Parathyroid adenoma (tissue), 2 donors: ENCODE results near the gene HBM.
"Not testable (repeated sequence)": the region's sequence is repeated elsewhere in the genome, so short reads cannot be mapped to it uniquely, and the experiment has no call there.

Experiments used
- H2AFZ ChIP-seq: fragments of 300-600 bp; sonication (generic); one replicate; pipeline ENCODE4 v1.7.0; 2017; ENCODE audit warnings: antibody characterized with exemption, mild to moderate bottlenecking
- H3K27ac ChIP-seq: fragments of 300-600 bp; sonication (generic); one replicate; pipeline ENCODE4 v1.7.0; 2017
- H3K27me3 ChIP-seq: fragments of 300-600 bp; sonication (generic); one replicate; pipeline ENCODE4 v1.7.0; 2017; ENCODE audit warnings: low read length; ENCODE audit not compliant: control insufficient read depth, insufficient read depth
- H3K36me3 ChIP-seq: fragments of 300-600 bp; sonication (generic); one replicate; pipeline ENCODE4 v1.7.0; 2017; ENCODE audit warnings: low read length; ENCODE audit not compliant: control insufficient read depth, insufficient read depth
- H3K4me1 ChIP-seq: fragments of 300-600 bp; sonication (generic); one replicate; pipeline ENCODE4 v1.7.0; 2017; ENCODE audit warnings: control low read depth
- H3K4me2 ChIP-seq: fragments of 300-600 bp; sonication (generic); one replicate; pipeline ENCODE4 v1.7.0; 2017; ENCODE audit warnings: low read length
- H3K4me3 ChIP-seq: fragments of 300-600 bp; sonication (generic); one replicate; pipeline ENCODE4 v1.7.0; 2017; ENCODE audit warnings: low read depth, low read length
- H3K79me2 ChIP-seq: fragments of 300-600 bp; sonication (generic); one replicate; pipeline ENCODE4 v1.7.0; 2017; ENCODE audit warnings: control low read depth
- H3K9ac ChIP-seq: fragments of 300-600 bp; sonication (generic); one replicate; pipeline ENCODE4 v1.7.0; 2017; ENCODE audit warnings: mild to moderate bottlenecking
- H3K9me3 ChIP-seq: fragments of 300-600 bp; sonication (generic); one replicate; pipeline ENCODE4 v1.7.0; 2017; ENCODE audit warnings: low read length; ENCODE audit not compliant: control insufficient read depth
- CTCF ChIP-seq: fragments of 300-600 bp; sonication (generic); IDR thresholded peaks from one replicate; pipeline ENCODE4 v1.7.0; 2017; ENCODE audit warnings: antibody characterized with exemption, mild to moderate bottlenecking
- donor health status: primary hyperparathyroidism.

HBM gene

GRCh38 chr16:203246-203645 is 37.5 kb downstream of the HBM start:
- Histone ChIP-seq H3K9me3 (no peaks in the 10 kb centered on the region), H3K27ac (no peak overlapping the region), H3K27me3 (no peaks in the 10 kb centered on the region), H2AFZ (no peak overlapping the region), H3K4me2 (no peak overlapping the region), H3K36me3 (no peaks in the 10 kb centered on the region), H3K9ac (no peak overlapping the region), H3K4me1 (no peaks in the 10 kb centered on the region), H3K79me2 (peaks cover 8% of the 10 kb centered on the region), H3K4me3 (no peak overlapping the region)
- no peak for TF ChIP-seq CTCF

- H3K4me3 ChIP-seq, H3K79me2 ChIP-seq, H3K4me2 ChIP-seq, H3K27ac ChIP-seq, H3K4me1 ChIP-seq, H3K27me3 ChIP-seq, H3K9ac ChIP-seq, H3K36me3 ChIP-seq, H2AFZ ChIP-seq, H3K9me3 ChIP-seq: not testable (repeated sequence)
Measured at GRCh38 chr16:204046-204445, 38.3 kb downstream of the HBM start.

- not testable (repeated sequence) for H3K36me3 ChIP-seq, H3K27ac ChIP-seq, H3K9me3 ChIP-seq, H2AFZ ChIP-seq, H3K4me2 ChIP-seq, H3K79me2 ChIP-seq, H3K9ac ChIP-seq, H3K4me1 ChIP-seq, H3K4me3 ChIP-seq, H3K27me3 ChIP-seq
Measured at GRCh38 chr16:209359-209758, 43.6 kb downstream of the HBM start.

- not testable (repeated sequence) for H3K27ac ChIP-seq, H3K36me3 ChIP-seq, H3K9ac ChIP-seq
Measured at GRCh38 chr16:211631-212180, 45.9 kb downstream of the HBM start.

GRCh38 chr16:212999-213398 is 47.2 kb downstream of the HBM start:
- Histone ChIP-seq H3K36me3 (no peaks in the 10 kb centered on the region), H3K4me2 (no peak overlapping the region), H3K27ac (no peak overlapping the region), H3K79me2 (peaks cover 28% of the 10 kb centered on the region), H2AFZ (no peak overlapping the region), H3K4me3 (no peak overlapping the region), H3K9ac (no peak overlapping the region), H3K27me3 (no peaks in the 10 kb centered on the region), H3K9me3 (no peaks in the 10 kb centered on the region), H3K4me1 (peaks cover 5% of the 10 kb centered on the region)
- no peak for TF ChIP-seq CTCF

More at GRCh38 chr16:211631-212180, 45.9 kb downstream of the HBM start:
- H3K27me3 ChIP-seq, H3K4me2 ChIP-seq, H2AFZ ChIP-seq, H3K4me1 ChIP-seq, H3K4me3 ChIP-seq, H3K9me3 ChIP-seq: not testable (repeated sequence)
- H3K79me2 ChIP-seq, result peaks cover 21% of the 10 kb centered on the region
